IPS-11a (cell line): ENCODE measurements around the gene MICB.
"Not testable (repeated sequence)": the region's sequence is repeated elsewhere in the genome, so short reads cannot be mapped to it uniquely, and the experiment has no call there.

ENCODE experiments used
- H3K4me3 ChIP-seq: one replicate; pipeline ENCODE4 v1.5.1; 2013; ENCODE audit warnings: low read depth, low read length, control low read depth

Gene MICB

GRCh38 chr6:31497531-31498476 lies at the start of gene MICB:
MICB (plus strand) TSS chr6:31498145; CDS start chr6:31498194, 49 bp downstream.
- peak within 1 kb of the TSS; percentile 50 for H3K4me3 ChIP-seq

DNA sequence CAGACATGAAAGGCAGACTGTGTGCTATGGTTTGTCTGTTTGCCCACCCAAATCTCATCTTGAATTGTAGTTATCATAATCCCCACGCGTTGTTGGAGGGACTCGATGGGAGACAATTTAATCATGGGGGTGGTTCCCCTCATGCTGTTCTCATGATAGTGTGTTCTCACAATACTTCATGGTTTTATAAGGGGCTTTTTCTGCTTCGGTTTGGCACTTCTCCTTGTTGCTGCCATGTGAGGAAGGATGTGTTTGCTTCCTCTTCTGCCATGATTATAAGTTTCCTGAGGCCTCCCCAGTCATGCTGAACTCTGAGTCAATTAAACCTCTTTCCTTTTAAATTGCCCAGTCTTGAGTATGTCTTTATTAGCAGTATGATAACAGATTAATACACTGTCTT lies 47.2 kb upstream of the MICB start:
- no peak overlapping the region for H3K4me3 ChIP-seq

- no peak overlapping the region for H3K4me3 ChIP-seq
Measured at GRCh38 chr6:31452859-31453258, 45.1 kb upstream of the MICB start.

DNA sequence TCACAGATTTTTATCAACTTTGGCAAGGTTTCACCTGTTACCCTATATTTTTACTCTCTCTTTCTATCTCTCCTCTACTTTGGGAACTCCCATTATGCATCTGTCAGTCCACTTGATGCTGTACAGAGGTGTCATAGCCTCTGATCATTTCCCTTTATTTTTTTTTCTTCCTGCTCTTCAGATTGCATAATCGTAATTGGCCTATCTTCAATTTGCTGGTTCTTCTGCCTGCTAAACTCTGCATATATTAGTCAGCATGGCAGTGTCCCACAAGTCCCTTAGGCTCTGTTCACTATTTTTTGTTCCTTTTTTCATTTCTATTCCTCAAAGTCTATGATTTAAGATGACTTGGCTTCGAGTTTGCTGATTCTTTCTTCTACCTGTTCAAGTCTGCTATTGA lies 44.7 kb upstream of the MICB start:
- H3K4me3 ChIP-seq = no peak overlapping the region

- H3K4me3 ChIP-seq = not testable (repeated sequence)
Measured at GRCh38 chr6:31459864-31460263, 38.1 kb upstream of the MICB start.

GRCh38 chr6:31460361-31461025 lies 37.5 kb upstream of the MICB start:
- no peak overlapping the region for H3K4me3 ChIP-seq

DNA sequence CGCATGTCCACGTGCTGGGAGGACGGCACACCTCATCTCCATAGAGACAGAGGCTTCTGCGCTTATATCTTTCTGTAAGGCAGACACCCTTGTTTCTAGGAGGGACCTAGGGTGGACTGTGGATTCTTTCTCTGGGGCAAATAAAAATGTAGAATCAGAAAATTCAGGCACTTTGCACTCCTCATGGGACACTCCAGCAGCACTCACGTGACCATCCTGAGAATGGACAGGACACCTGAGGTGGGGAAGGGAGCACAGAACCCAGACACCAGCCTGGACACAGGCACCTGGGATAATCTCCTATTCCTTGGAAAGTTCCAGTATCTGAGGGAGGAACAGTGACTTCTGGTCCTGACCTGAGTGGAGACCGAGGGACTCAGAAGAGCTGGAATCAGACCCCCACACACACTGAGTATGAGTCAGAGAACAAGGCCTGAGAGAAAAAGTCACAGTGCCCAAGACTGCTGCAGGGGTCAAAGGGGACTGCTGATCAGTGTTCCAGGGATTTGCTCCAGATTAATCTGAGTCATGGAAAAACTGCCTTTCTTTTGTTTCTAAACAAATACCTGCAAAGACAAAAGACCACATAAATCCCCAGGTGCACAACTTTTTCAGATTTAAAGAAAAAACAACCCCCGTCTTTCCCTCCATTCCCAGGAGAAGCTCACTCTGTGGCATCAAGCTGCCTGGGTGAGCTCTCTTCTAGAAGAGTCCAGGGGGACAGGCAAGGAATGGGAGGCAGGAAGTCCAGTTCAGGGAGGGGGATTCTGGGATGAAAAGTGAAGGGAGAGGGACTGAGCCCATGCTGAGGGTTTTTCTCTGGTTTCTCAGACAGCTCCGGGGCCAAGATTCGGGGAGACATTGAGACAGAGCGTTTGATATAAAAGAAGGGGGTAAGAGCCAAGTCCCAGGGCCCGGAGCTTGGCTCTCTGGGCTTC lies 35.6 kb upstream of the MICB start:
- no peak overlapping the region for H3K4me3 ChIP-seq

- no peak overlapping the region for H3K4me3 ChIP-seq
Measured at GRCh38 chr6:31462964-31463870, 34.7 kb upstream of the MICB start.

DNA sequence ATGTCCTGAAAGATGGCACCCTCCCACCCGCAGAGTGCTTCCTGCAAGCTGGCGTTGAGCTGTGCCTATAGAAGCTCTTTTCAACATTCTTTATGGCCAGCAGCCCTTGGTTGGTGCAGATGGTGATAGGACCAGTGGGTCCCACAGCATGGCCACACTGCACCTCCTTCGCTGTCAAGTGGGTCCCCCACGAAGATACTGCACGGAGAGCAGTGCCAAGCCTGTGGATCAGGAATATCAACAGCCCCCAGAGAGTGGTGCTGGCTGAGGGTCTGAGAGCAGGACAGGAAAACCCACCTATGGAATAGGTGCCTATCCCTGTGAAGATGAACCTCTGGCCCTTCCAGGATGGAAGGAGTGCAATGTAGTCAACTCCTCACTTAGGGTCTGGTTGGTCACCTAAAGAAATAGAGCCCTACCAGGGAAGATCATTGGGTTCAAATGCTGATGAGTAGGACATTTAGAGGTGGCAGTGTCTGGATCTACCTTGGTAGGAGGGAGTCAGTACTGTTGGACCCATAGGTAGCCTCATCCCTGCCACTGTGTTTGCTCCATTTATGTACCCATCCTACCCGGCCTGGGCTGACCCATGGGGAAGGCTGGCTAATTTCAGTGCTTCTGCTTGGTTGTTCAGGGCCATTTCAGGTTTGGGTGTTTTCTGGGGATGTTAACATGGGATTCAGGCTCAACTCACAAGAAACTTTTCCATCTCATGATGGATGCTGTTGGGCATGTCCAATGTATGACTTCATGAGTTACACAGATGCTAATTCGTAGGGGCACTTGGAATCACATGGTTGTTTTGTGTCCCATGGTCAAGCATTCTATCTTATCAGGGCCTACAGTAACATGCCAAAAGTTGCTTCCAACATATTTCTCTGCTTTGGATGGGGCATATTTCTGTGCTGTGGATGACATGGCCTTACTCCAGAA lies 33.4 kb upstream of the MICB start:
- no peak overlapping the region for H3K4me3 ChIP-seq

DNA sequence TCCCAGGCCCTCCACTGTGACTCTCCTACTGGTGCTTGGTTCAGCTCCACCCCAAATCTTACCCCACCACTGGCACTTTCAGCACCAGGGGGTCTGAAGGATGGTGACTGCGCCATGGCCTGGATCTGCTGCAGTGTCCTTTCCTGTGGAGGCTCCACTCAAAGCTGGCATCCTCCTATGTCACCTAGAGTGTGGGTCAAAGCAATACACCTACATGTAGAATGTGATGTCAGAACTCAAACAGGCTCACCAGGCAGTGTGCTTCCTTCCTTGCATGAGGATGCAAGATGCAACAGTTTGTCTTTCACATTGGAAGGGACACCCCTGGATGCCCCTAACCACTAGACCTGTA lies 32.8 kb upstream of the MICB start:
- H3K4me3 ChIP-seq = no peak overlapping the region

DNA sequence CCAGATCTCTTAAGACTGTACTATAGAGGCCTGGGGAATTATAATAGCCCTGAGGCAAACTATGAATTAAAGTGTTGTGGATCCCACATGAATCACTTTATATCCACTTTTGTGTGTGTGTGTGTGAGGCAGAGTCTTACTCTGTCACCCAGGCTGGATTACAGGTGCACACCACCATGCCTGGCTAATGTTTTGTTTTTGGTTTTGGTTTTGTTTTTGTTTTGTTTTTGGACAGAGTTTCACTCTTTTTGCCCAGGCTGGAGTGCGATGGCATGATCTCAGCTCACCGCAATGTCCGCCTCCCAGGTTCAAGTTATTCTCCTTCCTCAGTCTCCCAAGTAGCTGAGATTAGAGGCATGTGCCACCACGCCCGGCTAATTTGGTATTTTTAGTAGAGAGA lies 32.2 kb upstream of the MICB start:
- no peak overlapping the region for H3K4me3 ChIP-seq

DNA sequence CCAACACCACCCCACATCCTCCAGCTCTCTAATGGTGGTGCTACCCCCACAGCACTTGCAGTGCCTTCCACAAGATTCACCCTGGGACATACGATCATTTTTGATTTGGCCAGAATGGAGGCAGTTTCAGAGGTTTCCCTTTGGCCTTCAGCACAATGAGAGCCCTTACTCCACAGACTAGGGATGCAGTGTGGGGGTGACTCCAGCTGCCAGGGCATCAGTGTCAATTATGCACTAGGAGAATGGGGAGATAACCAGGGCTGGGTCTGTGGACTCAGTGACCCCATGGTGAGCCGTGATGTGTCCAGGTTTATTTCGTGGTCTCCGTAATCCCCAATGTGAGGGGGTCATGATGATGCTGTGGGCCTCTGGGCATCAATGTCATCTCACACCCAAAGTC lies 31.5 kb upstream of the MICB start:
- no peak overlapping the region for H3K4me3 ChIP-seq

- H3K4me3 ChIP-seq = no peak overlapping the region
Measured at GRCh38 chr6:31467151-31467550, 30.8 kb upstream of the MICB start.

DNA sequence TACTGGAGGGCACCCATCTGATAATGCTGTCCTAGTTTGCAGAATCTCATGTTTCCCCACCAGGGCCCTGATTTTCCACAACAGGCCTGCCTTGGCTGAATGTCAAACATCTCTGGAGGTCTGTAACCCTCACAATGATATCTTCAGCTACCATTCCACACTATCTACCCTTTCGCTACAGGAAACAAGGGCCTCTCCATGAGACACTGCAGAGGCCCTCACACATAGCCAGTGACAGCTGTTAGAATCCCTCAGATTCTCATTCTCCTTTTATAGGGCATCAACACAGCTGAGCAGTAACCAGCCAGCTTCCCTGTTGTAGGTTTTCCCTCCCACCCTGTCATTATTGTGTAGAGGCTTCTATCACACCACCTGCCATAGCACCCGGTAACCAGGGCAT lies 29.6 kb upstream of the MICB start:
- no peak overlapping the region for H3K4me3 ChIP-seq

DNA sequence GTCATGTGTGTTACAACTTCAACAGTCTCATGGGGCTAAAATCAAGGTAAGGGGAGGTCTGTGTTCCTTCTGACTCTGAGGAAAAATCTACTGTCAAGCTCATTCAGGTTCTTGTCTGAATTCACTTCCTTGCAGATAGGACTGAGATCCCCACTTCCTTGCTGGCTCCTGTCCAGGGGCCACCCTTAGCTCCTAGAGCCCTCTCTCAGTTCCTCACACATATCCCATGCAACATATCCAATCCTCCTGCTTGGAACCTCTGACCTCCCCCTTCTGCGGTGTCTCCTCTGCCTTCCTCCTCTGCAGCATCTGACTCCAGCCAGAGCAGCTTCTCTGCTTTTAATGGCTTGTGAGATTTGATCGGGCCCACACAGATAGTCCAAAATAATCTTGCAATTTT lies 27.1 kb upstream of the MICB start:
- no peak overlapping the region for H3K4me3 ChIP-seq

DNA sequence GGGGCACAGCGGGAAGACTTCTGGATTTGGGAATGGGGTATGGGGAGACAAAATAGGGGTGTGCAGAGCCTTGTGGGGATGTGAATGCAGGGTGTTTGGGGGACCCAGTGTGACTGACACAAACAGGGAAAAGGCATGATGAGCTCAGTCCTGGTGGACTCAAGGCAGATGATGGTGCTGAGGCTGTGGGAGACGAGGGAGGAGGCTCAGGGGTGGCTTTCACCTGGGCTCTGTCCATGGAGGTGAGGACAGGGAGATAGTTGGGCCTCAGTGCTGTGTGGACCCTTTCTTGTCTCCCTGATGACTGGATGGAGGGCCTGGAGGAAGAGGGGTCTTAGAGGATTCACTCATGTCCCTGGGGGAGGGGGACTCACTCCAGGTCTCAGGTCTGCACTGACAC lies 26.2 kb upstream of the MICB start:
- no peak overlapping the region for H3K4me3 ChIP-seq

GRCh38 chr6:31472259-31472658 lies 25.7 kb upstream of the MICB start:
- no peak overlapping the region for H3K4me3 ChIP-seq

DNA sequence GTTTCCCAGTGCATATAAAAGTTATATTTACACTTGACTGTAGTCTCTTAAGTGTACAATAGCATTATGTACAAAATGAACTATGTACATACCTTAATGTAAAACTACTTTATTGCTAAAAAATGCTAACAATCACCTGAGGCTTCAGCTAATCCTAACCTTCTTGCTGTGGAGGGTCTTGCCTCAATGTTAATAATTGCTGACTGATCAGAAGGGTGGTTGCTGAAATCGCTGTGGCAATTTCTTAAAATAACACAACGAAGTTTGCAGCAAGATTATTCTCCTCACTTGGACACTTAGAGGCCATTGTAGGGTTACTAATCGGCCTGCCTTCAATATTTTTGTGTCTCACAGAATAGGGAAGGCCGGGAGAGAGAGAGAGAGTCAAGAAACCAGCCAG lies 24.7 kb upstream of the MICB start:
- H3K4me3 ChIP-seq = no peak overlapping the region
